Stimulated activated CD4-positive, alpha-beta T cell treated with anti-CD3 and anti-CD28 coated beads, TNF-alpha, amount 100 ng/mL, for 4 hours (primary cell): ENCODE results near the gene RETREG3.
A peak's percentile ranks its signal among the peaks of the same experiment; 100 is the strongest.
"Not testable (repeated sequence)": the region's sequence is repeated elsewhere in the genome, so short reads cannot be mapped to it uniquely, and the experiment has no call there.

Experiments
- DNase-seq, 3 experiments: peaks; one replicate each; pipeline ENCODE4 v3.0.0-alpha.2; 2020; ENCODE audit warnings: low read depth in 3 of 3

Gene RETREG3

DNA sequence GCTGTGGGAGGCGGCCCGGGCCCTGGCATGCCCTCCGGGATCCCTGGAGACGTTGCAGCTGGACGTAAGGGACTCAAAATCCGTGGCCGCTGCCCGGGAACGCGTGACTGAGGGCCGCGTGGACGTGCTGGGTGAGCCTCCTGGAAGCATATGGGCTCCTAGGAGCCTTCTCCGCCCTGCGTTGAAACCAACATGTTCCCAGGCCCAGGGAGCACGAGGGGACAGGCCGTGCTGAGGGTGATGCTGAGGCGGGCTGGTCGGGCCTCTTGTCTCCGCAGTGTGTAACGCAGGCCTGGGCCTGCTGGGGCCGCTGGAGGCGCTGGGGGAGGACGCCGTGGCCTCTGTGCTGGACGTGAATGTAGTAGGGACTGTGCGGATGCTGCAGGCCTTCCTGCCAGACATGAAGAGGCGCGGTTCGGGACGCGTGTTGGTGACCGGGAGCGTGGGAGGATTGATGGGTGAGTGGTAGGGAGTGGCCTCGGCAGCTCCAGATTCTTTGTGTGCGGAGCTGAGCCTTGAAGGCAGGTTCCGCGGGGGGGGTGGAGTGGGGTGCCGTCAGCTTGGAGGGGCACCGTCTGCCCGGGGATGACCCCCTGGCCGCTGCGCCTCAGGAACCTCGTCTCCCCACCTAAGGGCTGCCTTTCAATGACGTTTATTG lies 55.9 kb downstream of the RETREG3 start:
- DNase-seq: no peak

DNA sequence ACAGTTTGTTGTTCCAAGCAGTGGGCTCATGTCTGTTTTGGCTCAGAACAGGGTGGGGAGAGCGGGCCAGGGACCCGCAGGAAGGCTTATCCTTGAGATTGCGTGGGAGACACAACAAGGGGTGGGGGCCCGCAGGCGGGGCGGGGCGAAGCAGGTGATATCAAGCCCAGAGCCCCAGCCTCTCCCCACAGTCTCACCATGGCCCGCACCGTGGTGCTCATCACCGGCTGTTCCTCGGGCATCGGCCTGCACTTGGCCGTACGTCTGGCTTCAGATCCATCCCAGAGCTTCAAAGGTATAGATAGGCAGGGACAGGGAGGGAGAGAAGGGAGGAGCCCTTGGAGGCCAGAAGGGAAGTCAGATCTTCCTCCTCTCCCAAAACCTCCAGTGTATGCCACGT lies 56.4 kb downstream of the RETREG3 start, which contains the start of gene HSD17B1:
Gene HSD17B1 (plus strand): TSS at position 188 of the 400 bp plus-strand sequence. CDS start 11 bp downstream, at position 199.
- not testable (repeated sequence) for DNase-seq

DNA sequence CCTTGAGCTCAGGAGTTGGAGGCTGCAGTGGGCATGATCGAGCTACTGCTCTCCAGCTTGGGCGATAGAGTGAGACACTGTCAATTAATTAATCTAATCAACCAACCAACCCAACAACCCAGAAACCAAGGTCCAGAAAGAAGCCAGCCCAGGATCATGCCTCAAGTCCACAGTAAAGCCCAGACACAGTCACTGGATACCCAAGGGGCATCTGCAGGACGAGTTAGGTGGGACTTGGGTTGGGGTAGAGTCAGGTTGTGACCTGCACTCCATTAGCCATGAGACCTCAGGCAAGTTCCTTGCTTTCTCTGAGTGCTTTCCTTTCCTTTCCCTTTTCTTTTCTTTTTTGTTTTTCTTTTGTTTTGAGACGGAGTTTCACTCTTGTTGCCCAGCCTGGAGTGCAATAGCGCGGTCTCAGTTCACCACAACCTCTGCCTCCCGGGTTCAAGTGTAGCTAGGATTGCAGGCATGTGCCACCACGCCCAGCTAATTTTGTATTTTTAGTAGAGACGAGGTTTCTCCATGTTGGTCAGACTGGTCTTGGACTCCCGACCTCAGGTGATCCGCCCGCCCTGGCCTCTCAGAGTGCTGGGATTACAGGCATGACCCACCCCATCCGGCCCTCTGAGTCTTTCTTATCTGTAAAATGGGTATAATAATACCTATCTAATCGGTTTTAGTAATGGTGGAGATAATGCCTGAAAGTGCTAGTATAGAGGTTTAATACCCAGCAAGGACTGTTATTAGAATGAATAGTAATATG lies 60.0 kb downstream of the RETREG3 start:
- no peak for DNase-seq

GRCh38 chr17:42548070-42548837 lies 60.9 kb downstream of the RETREG3 start:
- peak; percentile 59 to 66 (median 64) for DNase-seq

- DNase-seq: no peak
These were observed 61.5 kb downstream of the RETREG3 start for GRCh38 chr17:42547698-42548069.

DNA sequence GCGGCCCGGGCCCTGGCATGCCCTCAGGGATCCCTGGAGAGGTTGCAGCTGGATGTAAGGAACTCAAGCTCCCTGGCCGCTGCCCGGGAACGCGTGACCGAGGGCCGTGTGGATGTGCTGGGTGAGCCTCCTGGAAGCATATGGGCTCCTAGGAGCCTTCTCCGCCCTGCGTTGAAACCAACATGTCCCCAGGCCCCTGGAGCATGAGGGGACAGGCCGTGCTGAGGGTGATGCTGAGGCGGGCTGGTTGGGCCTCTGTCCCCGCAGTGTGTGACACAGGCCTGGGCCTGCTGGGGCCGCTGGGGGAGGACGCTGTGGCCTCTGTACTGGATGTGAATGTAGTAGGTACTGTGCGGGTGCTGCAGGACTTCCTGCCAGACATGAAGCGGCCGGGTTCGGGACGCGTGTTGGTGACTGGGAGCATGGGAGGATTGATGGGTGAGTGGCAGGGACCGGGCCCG lies 62.1 kb downstream of the RETREG3 start:
- no peak for DNase-seq

- not testable (repeated sequence) for DNase-seq
These were observed 63.2 kb downstream of the RETREG3 start for GRCh38 chr17:42545755-42546505.

- DNase-seq: no peak
These were observed 64.3 kb downstream of the RETREG3 start for GRCh38 chr17:42544874-42545283.

GRCh38 chr17:42543190-42544079 lies 65.7 kb downstream of the RETREG3 start:
- no peak for DNase-seq

DNA sequence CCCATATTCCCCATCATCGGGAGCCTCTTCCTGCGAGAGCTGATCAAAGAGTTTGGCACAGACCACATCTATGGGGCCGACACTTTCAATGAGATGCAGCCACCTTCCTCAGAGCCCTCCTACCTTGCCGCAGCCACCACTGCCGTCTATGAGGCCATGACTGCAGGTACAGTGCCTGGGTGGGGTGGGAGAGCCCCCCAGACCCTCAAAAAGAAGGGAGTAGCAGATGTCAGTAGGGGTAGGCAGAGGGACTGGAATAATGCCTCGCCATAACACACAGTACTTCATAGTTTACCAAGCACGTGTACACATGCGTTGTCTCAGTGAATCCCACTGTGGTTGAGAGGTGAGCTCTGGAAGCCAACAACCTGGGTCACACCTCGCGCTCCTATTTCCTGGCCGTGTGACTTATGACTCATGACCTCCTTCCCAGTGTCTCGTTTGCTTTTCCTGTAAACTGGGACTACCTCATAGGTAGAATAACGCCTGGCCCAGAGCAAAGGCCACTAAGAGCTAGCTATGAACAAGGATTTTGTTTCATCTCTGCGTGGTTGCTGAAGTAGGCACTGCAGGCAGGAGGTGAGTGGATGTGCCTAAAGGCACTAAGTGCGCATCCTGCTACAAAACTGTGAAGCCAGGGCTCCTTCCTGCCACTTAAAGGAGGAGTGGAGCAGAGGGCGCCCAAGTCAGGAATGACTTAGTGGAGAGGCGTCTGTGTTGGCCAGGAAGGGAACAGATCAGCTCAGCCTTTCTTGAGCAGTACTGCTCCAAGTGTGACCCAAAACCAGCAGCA lies 67.9 kb downstream of the RETREG3 start:
- no peak for DNase-seq

- not testable (repeated sequence) for DNase-seq
These were observed 68.6 kb downstream of the RETREG3 start for GRCh38 chr17:42540558-42540957.

- DNase-seq: no peak
These were observed 70.7 kb downstream of the RETREG3 start for GRCh38 chr17:42538482-42538881.

GRCh38 chr17:42537826-42538451 lies 71.2 kb downstream of the RETREG3 start:
- no peak for DNase-seq

GRCh38 chr17:42537156-42537805 lies 71.9 kb downstream of the RETREG3 start:
- no peak for DNase-seq

- DNase-seq: peak; percentile 46 to 67 (median 49)
These were observed 72.6 kb downstream of the RETREG3 start for GRCh38 chr17:42536372-42537155.

GRCh38 chr17:42536048-42536371 lies 73.2 kb downstream of the RETREG3 start, which contains the start of gene NAGLU:
Gene NAGLU (plus strand): TSS chr17:42536241. CDS start chr17:42536273, 32 bp downstream.
- DNase-seq: peak; percentile 64 to 82 (median 69)

GRCh38 chr17:42535155-42536047 lies 73.8 kb downstream of the RETREG3 start:
- no peak for DNase-seq
